Fibroblast of mammary gland (primary cell): ENCODE measurements around the gene ELMO1.

Experiments
- DNase-seq: peaks from one replicate; pipeline ENCODE4 v3.0.0-alpha.2; 2010; ENCODE audit warnings: low read depth
- H3K4me3 ChIP-seq: 2 replicates; pipeline ENCODE4 v1.5.1; 2011; ENCODE audit warnings: low read depth, mild to moderate bottlenecking, low read length, moderate library complexity; ENCODE audit not compliant: control insufficient read depth
- TF ChIP-seq, protein P1 (sequence below): conservative IDR thresholded peaks from 2 replicates; pipeline ENCODE4 v1.5.1; 2011; ENCODE audit warnings: low read depth, low read length, inconsistent platforms; ENCODE audit not compliant: control insufficient read depth, insufficient read depth

Gene ELMO1

DNA sequence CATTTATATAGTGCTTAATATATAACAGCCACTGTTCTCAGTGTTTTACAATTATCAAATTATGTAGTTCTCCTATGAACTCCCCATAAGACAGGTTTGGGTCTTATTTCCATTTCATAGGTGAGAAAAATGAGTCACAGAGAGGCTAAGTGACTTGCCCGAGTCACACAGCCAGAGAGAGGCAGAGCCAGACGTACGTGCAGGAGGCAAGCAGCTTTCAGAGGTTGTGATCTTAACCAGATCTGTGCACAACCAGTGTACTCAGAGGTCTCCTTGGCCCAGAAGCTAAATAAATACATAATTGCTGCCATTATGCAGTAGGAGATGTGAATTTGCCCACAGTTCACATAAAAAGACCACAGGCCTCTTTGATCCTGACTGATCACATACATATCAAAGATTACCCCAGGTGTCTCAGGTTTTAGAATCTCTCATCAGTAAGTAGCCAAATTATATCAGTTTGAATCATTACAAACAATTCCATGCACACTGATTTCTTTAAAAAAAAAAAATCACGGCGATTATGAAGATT lies 419.7 kb downstream of the ELMO1 start:
- DNase-seq: no peak
- no peak overlapping the region for H3K4me3 ChIP-seq

DNA sequence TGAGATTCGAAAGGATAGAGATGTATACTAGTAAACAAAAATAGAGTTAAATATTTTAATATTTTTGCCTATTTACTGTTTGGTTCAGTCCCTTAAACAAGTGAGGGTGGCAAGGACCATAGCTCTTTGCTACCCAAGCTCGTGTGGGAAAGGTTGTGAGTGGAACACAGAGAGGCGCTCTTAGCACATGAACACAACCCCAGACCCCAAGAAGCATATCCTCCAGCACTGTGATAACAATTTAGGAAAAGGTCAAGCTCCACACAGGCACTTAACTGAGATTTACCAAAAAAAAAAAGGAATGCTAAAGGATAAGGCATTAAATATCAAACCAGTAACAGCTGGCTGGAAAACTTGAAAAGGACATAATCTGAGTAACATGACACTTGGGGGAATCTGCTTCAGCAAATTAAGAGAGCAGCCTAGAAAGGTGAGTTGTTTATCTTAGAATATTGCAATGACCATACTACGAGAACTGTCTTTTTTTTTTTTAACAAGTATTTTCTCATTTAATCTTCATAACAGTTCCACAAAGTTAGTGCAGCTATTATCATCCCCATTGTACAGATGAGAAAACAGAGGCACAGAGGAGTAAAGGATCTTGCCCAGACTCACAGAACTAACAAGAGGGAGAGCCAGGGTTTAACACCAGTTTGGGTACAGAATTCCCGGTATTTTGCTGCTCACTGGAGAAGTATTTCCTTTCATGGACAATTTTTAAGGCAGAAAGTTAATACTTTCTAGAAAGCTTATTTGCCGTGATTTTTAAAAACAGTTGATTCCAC lies 420.9 kb downstream of the ELMO1 start:
- TF ChIP-seq, protein P1, sequence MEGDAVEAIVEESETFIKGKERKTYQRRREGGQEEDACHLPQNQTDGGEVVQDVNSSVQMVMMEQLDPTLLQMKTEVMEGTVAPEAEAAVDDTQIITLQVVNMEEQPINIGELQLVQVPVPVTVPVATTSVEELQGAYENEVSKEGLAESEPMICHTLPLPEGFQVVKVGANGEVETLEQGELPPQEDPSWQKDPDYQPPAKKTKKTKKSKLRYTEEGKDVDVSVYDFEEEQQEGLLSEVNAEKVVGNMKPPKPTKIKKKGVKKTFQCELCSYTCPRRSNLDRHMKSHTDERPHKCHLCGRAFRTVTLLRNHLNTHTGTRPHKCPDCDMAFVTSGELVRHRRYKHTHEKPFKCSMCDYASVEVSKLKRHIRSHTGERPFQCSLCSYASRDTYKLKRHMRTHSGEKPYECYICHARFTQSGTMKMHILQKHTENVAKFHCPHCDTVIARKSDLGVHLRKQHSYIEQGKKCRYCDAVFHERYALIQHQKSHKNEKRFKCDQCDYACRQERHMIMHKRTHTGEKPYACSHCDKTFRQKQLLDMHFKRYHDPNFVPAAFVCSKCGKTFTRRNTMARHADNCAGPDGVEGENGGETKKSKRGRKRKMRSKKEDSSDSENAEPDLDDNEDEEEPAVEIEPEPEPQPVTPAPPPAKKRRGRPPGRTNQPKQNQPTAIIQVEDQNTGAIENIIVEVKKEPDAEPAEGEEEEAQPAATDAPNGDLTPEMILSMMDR: no peak
- H3K4me3 ChIP-seq: no peak overlapping the region
- DNase-seq: no peak

More for the DNA sequence above, 419.7 kb downstream of the ELMO1 start:
- TF ChIP-seq, protein P1: no peak

DNA sequence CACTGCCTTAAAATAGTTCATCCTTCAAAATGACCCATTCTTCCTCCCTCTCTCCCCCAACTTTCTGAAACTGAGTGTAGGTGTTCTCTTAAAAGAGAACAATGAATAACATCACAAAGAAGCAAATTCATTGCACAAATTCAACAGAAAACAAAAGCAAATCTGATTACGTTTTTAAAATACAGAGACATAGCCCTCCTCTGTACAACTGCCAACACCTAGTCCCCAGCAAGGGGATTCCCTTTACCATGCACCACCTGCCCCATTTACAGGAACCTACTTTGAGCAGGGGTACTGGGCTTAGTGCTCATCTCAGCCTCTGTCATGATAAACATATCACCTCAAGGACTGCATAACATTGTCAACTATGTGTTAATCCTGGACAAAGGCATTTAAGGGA lies 421.6 kb downstream of the ELMO1 start:
- DNase-seq: no peak
- H3K4me3 ChIP-seq: no peak overlapping the region
- TF ChIP-seq, protein P1: no peak

DNA sequence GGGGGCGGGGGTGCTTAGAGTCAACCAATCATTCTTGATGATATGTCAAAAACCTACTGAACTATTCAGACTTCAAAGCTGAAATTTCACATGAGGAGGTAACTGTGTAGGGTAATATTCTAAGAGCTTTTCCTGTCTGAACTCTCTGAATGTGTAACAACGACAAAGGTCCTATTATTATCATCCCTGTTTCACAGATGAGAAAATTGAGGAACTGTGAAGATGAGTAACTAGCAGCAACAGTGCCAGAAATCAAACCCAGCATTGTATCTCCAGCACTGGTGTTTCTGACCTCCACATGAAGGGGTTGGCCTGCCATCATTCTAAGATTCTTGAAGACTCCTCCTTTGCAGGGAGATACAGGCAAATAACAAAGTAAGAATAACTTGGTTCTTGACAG lies 429.7 kb downstream of the ELMO1 start:
- no peak overlapping the region for H3K4me3 ChIP-seq
- TF ChIP-seq, protein P1: no peak
- DNase-seq: no peak

DNA sequence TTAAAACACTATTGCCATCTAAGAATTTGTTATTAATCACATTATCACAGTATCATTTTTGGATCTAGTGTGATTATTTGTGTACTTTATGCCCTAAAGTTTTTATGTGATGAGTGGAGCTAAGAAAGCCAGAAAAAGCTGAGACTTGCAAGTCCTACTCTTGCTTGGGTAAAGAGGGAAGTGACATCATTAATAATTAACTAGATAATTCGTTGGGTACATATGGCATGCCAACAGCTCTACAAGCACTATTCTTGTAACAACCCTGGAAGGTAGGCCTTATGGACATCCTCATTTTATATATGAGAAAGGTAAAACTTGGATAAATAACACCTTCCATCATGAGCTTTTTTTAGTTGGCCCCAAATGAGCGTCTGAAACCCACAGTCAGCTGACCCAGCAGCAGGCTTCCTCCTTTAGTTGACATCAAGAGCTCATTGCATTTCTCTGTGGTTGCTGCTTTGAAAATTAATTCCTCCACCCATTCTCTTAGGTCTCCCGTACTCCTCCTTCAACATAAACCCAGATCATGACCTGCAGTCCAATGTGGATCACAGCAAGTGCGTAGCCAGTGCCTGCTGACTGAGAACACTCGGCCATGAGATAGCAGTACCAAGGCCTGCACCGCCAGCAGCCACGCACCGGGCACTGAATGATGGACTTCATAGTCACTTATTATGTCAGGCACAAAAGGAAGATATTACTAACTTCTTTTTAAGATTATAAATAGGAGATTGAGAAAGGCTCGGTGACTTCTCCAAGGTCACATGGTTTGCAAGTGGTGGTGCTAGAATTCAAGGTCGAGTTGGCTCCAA lies 432.4 kb downstream of the ELMO1 start:
- no peak for DNase-seq
- TF ChIP-seq, protein P1: no peak
- H3K4me3 ChIP-seq: no peak overlapping the region

DNA sequence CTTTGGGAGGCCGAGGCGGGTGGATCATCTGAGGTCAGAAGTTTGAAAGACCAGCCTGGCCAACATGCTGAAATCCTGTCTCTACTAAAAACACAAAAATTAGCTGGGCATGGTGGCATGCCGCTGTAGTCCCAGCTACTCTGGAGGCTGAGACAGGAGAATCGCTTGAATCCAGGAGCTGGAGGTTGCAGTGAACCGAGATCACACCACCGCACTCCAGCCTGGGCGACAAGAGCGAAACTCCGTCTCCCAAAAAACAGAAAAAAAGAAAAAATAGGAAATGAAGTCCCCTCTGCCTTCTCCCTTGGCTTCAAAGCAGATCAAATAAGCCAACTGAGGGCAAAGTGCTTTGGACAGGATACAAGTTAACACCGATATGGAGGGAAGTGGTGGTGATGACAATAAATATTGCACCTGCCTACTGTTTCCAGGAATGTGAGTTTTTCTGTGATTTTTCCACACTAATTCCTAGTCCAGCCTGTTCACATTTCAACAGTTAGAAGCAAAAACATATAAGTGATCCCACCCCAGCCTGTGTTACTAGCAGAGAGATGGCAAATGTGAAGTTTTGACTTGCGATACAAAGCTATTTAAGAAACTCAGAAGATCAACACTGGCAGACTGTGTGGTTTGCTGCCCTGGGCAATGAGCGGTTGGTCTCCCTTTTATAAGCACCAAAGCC lies 433.2 kb downstream of the ELMO1 start:
- TF ChIP-seq, protein P1: no peak
- DNase-seq: no peak

More for the DNA sequence above, 433.2 kb downstream of the ELMO1 start:
- no peak overlapping the region for H3K4me3 ChIP-seq
